Endothelial cell of umbilical vein (primary cell): ENCODE data around the gene PCBP4. TPM values are rescaled to one million over a fixed set of nuclear protein-coding genes. Genes with fewer than 3 reads are reported as not detected.
A peak's percentile ranks its signal among the peaks of the same experiment; 100 is the strongest.

Experiments used
- BruUV-seq: library from RNA; stranded (reverse); fragments of 400-500 nt; replicated peaks from 2 replicates; lab custom pipeline; 2021; lab: Mats Ljungman, UMichigan
- CTCF ChIA-PET: fragments of 300-600, 350-600 bp; sonication (Branson Sonifier 250); formaldehyde crosslinking; loops from one replicate; lab custom pipeline; 2021; ENCODE audit warnings: antibody characterized with exemption, inconsistent platforms; lab: Charles Lee
- POLR2A ChIA-PET: fragments of 300-600, 350-600 bp; sonication (Branson Sonifier 250); formaldehyde crosslinking; loops from one replicate; lab custom pipeline; 2021; ENCODE audit warnings: antibody characterized with exemption, inconsistent platforms; lab: Charles Lee
- DNase-seq: peaks from one replicate; pipeline ENCODE4 v3.0.0-alpha.2; 2011; ENCODE audit warnings: low read depth, low spot score
- FAIRE-seq: peaks from 2 replicates; lab custom pipeline; 2011; peaks lifted over from hg19 to GRCh38; lab: Jason Lieb, UNC
- H2AFZ ChIP-seq: 2 replicates; pipeline ENCODE4 v1.6.0; 2012; ENCODE audit warnings: low read depth, low read length, control low read depth, inconsistent platforms
- H3K27ac ChIP-seq: 2 replicates; pipeline ENCODE4 v1.5.1; 2011; ENCODE audit warnings: low read depth, mild to moderate bottlenecking, control low read depth, low read length, moderate library complexity; ENCODE audit not compliant: insufficient read depth
- H3K27me3 ChIP-seq, 2 experiments: 2 replicates each; pipeline versions ENCODE4 v1.6.0 to v1.6.1; 2011; ENCODE audit warnings: low read length in 2 of 2, mixed read lengths in 1 of 2; ENCODE audit not compliant: control insufficient read depth in 2 of 2, insufficient read depth in 2 of 2
- H3K36me3 ChIP-seq, 2 experiments: 2 replicates in 1 of 2; 3 replicates in 1 of 2; pipeline ENCODE4 v1.5.1; 2011; ENCODE audit warnings: low read length in 2 of 2, mild to moderate bottlenecking in 1 of 2, moderate library complexity in 1 of 2; ENCODE audit not compliant: control insufficient read depth in 2 of 2, insufficient read depth in 2 of 2; ENCODE audit errors: extremely low read depth in 1 of 2
- H3K4me1 ChIP-seq: 3 replicates; pipeline ENCODE4 v1.5.1; 2011; ENCODE audit warnings: mild to moderate bottlenecking, low read length; ENCODE audit not compliant: control insufficient read depth, insufficient read depth; ENCODE audit errors: extremely low read depth
- H3K4me2 ChIP-seq: 2 replicates; pipeline ENCODE4 v1.6.1; 2011; ENCODE audit warnings: low read length, control low read depth, mixed read lengths; ENCODE audit not compliant: insufficient read depth
- H3K4me3 ChIP-seq, 3 experiments: fragments of 200-600 bp in 1 of 3; sonication (generic), shearing (Covaris generic) in 1 of 3; replicated peaks in 1 of 3; 2 replicates each; pipeline ENCODE4 v1.5.1; 2011 to 2016; ENCODE audit warnings: control low read depth in 3 of 3, low read length in 3 of 3, mild to moderate bottlenecking in 2 of 3, inconsistent platforms in 1 of 3, low read depth in 1 of 3, moderate library complexity in 1 of 3; ENCODE audit not compliant: insufficient read depth in 1 of 3
- H3K79me2 ChIP-seq: 2 replicates; pipeline ENCODE4 v1.6.0; 2012; ENCODE audit warnings: low read length, inconsistent platforms; ENCODE audit not compliant: control insufficient read depth, insufficient read depth
- H3K9ac ChIP-seq: replicated peaks from 2 replicates; pipeline ENCODE3; 2011; ENCODE audit warnings: low read length, control low read depth; ENCODE audit not compliant: insufficient read depth; ENCODE audit errors: extremely low read depth
- H3K9me1 ChIP-seq: replicated peaks from 3 replicates; pipeline ENCODE4 v1.6.0; 2011; ENCODE audit warnings: mild to moderate bottlenecking, low read length; ENCODE audit not compliant: control insufficient read depth, insufficient read depth; ENCODE audit errors: extremely low read depth
- H3K9me3 ChIP-seq: replicated peaks from 2 replicates; pipeline ENCODE4 v1.5.1; 2012; ENCODE audit warnings: low read length, inconsistent platforms; ENCODE audit not compliant: control insufficient read depth, insufficient read depth
- H4K20me1 ChIP-seq: replicated peaks from 2 replicates; pipeline ENCODE3; 2011; ENCODE audit warnings: mild to moderate bottlenecking, low read length; ENCODE audit not compliant: control insufficient read depth, insufficient read depth; ENCODE audit errors: extremely low read depth
- CTCF ChIP-seq, 2 donors: IDR thresholded peaks; 1 replicate in 1 of 2; 2 replicates in 1 of 2; pipeline ENCODE4 v1.5.1; 2011; ENCODE audit warnings: low read length in 2 of 2, mild to moderate bottlenecking in 2 of 2, moderate library complexity in 2 of 2, control low read depth in 1 of 2, inconsistent platforms in 1 of 2, low read depth in 1 of 2; ENCODE audit not compliant: insufficient read depth in 1 of 2; ENCODE audit errors: extremely low read depth in 1 of 2
- FOS ChIP-seq: IDR thresholded peaks from 2 replicates; pipeline ENCODE4 v1.6.1; 2011; ENCODE audit warnings: mild to moderate bottlenecking, low read length, moderate library complexity, borderline replicate concordance; ENCODE audit not compliant: insufficient read depth
- GATA2 ChIP-seq: IDR thresholded peaks from 2 replicates; pipeline ENCODE4 v1.7.0; 2011; ENCODE audit warnings: low read depth, mild to moderate bottlenecking, moderate library complexity, mixed read lengths, low read length; ENCODE audit not compliant: insufficient read length, insufficient read depth
- JUN ChIP-seq: IDR thresholded peaks from 2 replicates; pipeline ENCODE4 v1.6.1; 2011; ENCODE audit warnings: borderline replicate concordance, low read depth; ENCODE audit not compliant: insufficient read length, insufficient read depth
- MYC ChIP-seq: IDR thresholded peaks from one replicate; pipeline ENCODE4 v1.6.1; 2011; ENCODE audit warnings: mild to moderate bottlenecking, low read depth, low read length
- POLR2A ChIP-seq: IDR thresholded peaks from 2 replicates; pipeline ENCODE4 v1.6.1; 2012; ENCODE audit warnings: low read depth, mild to moderate bottlenecking, control low read depth, low read length
- POLR2AphosphoS5 ChIP-seq: IDR thresholded peaks from 2 replicates; pipeline ENCODE4 v1.6.1; 2012; ENCODE audit warnings: low read depth, mild to moderate bottlenecking, control low read depth, low read length, moderate library complexity; ENCODE audit not compliant: insufficient read depth
- dilution Hi-C: fragments of 300-500 bp; cut with MboI; formaldehyde crosslinking; loops from one replicate; pipeline ENCODE4 v1.15.0; 2019; ENCODE audit warnings: low sequenced_read_pairs; ENCODE audit not compliant: extremely low pct_ligation_motif_present
- intact Hi-C: fragments of 100-400 bp; cut with micrococcal nuclease; formaldehyde crosslinking; loops from one replicate; pipeline ENCODE4 v1.10.0; 2022
- polyA plus RNA-seq, 4 experiments: library from polyadenylated mRNA; depleted of rRNA in 3 of 4; stranded (reverse) in 3 of 4; unstranded in 1 of 4; fragments of >200 nt; gene quantifications; 2 replicates each; pipeline versions ENCODE4 v1.2.1 to v1.2.3, GENCODE V29; 2011 to 2012; ENCODE audit warnings: missing spikeins in 1 of 4
- total RNA-seq: library from RNA; stranded (reverse); gene quantifications from 2 replicates; pipeline ENCODE4 v1.2.3, GENCODE V29; 2021

The PCBP4 gene
- total and polyA plus RNA-seq, 2 donors (not counting 3 experiments of a cell fraction or from before 2014, with no cell fraction given): 46.5 to 63.1 TPM

DNA sequence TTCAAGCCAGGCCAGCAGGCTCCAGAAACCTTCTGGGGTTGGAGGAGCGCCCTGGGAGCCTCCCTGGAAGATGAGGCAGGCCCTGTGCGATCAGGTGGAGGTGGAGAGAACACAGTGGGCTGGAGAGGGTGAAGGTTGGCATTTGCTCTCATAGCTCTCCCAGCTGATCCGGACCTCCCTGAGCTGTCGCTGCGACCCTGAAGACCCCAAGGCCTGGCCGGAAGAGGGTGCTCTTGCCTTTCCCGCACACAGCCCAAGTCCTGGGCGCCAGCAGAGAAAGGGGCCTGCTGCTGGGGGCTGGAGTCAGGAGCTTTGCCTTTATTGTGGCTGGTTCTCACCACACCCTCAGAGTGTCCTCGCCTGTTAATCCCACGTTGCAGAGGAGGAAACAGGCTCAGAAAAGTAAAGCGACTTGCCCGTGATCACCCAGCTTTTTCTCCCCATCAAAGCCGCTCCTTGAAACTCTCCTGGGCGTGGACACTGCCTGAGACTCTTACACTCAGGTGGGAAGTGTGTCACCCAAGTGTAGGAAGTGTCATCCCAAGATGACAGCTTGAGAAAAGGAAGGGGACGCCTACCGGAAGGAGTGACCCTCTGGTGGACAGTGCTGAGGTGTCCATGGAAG is 37.0 kb upstream of the PCBP4 start:
- no peak overlapping the region for H2AFZ ChIP-seq
- no peaks in the 10 kb centered on the region for H3K9me3 ChIP-seq
- FAIRE-seq (peak; percentile 42), DNase-seq (peak; percentile 20)
- no peak overlapping the region for H3K4me2 ChIP-seq
- no peaks in the 10 kb centered on the region for H3K9me1 ChIP-seq
- H3K9ac ChIP-seq: no peak overlapping the region
- H3K4me3 ChIP-seq: no peak overlapping the region
- H3K27ac ChIP-seq: no peak overlapping the region
- H4K20me1 ChIP-seq: no peaks in the 10 kb centered on the region
- H3K79me2 ChIP-seq: no peaks in the 10 kb centered on the region
- TF ChIP-seq POLR2A (no peak), CTCF (IDR thresholded peaks at IDR 0.05; ENCODE audit: extremely low read depth in 1 of 2, insufficient read depth in 1 of 2, low read depth in 1 of 2, low read length in 2 of 2) (peak; percentile 24 to 42)
- dilution Hi-C loops (no loop called here), intact Hi-C loops (loop anchor here (5.0 kb wide), 2 partner anchors 193 to 213 kb away; partner anchors contain the start of gene ALAS1)
- H3K4me1 ChIP-seq: peaks cover 8% of the 10 kb centered on the region
- BruUV-seq: no TSS peak
- ChIA-PET POLR2A (no interaction called here), CTCF (interaction anchor here (0.6 to 10.4 kb wide), 22 partner anchors 9 to 381 kb away, joined by 3 to 260 read pairs (median 4); partner anchors contain the start of genes DUSP7 and POC1A)
- no peaks in the 10 kb centered on the region for H3K36me3 ChIP-seq
- H3K27me3 ChIP-seq: no peaks in the 10 kb centered on the region

- no peaks in the 10 kb centered on the region for H3K9me3 ChIP-seq
- H3K4me2 ChIP-seq: no peak overlapping the region
- no peak overlapping the region for H3K4me3 ChIP-seq
- H3K79me2 ChIP-seq: no peaks in the 10 kb centered on the region
- CTCF ChIA-PET: interaction anchor here (1.2 to 10.4 kb wide), 9 partner anchors 13 to 148 kb away, joined by 4 to 260 read pairs (median 21); partner anchors contain the start of gene DUSP7
- H3K36me3 ChIP-seq: no peaks in the 10 kb centered on the region
- H2AFZ ChIP-seq: no peak overlapping the region
- POLR2A ChIA-PET: no interaction called here
- TF ChIP-seq JUN (no peak), GATA2 (no peak), FOS (no peak), CTCF (IDR thresholded peaks at IDR 0.05; ENCODE audit: extremely low read depth in 1 of 2, insufficient read depth in 1 of 2, low read depth in 1 of 2, low read length in 2 of 2) (no peak), MYC (no peak), POLR2AphosphoS5 (no peak)
- intact Hi-C loops: loop anchor here (5.0 kb wide), 2 partner anchors 195 to 215 kb away; partner anchors contain the start of gene ALAS1
- no peaks in the 10 kb centered on the region for H4K20me1 ChIP-seq
- H3K4me1 ChIP-seq: peaks cover 13% of the 10 kb centered on the region
- H3K27me3 ChIP-seq: no peaks in the 10 kb centered on the region
- no TSS peak for BruUV-seq
- H3K9ac ChIP-seq: no peak overlapping the region
- H3K27ac ChIP-seq: no peak overlapping the region
- dilution Hi-C loops: no loop called here
- FAIRE-seq: no peak
- no peak for DNase-seq
- H3K9me1 ChIP-seq: no peaks in the 10 kb centered on the region
Measured at GRCh38 chr3:52002748-52003147, 35.5 kb upstream of the PCBP4 start.
